Measurements from ENCODE around the gene TIMM29. TPM values are rescaled to one million over a fixed set of nuclear protein-coding genes. Genes with fewer than 3 reads are reported as not detected.
A peak's percentile ranks its signal among the peaks of the same experiment; 100 is the strongest.

TIMM29 gene
- total and polyA plus RNA-seq, 2 of the 13 experiments (the other 11 are each of a cell fraction or from before 2014, with no cell fraction given), result 7.1 to 33.8 TPM

GRCh38 chr19:10928563-10929401 lies at the start of gene TIMM29, which contains the start of gene YIPF2 (continued):
- TF ChIP-seq TFE3 (CRISPR knock-in tag; IDR thresholded peaks at IDR 0.05), result no peak
- no peak for TF ChIP-seq AHR (CRISPR knock-in tag; IDR thresholded peaks at IDR 0.05)
- no peak for TF ChIP-seq KLF11 (CRISPR knock-in tag; IDR thresholded peaks at IDR 0.05)
- no peak for TF ChIP-seq THAP8 (CRISPR knock-in tag; IDR thresholded peaks at IDR 0.05; ENCODE audit: borderline replicate concordance)
- TF ChIP-seq TRAFD1 (CRISPR knock-in tag; IDR thresholded peaks at IDR 0.05; ENCODE audit: borderline replicate concordance), result no peak
- TF ChIP-seq HMG20B (CRISPR knock-in tag; conservative IDR thresholded peaks at IDR 0.05), result no peak; the same call in 1 of the 2 replicates
- peak; percentile 86 for TF ChIP-seq KDM5B (CRISPR knock-in tag; IDR thresholded peaks at IDR 0.05; ENCODE audit: borderline replicate concordance)
- peak; percentile 72; the same call in 1 of the 2 replicates for TF ChIP-seq MAX (IDR thresholded peaks at IDR 0.05)
- peak; percentile 94 for TF ChIP-seq ZFY (CRISPR knock-in tag; IDR thresholded peaks at IDR 0.05)
- TF ChIP-seq BRD4 (CRISPR knock-in tag; IDR thresholded peaks at IDR 0.05), result no peak; the same call in 1 of the 2 replicates
- no peak for TF ChIP-seq ZNF280D (CRISPR knock-in tag; IDR thresholded peaks at IDR 0.05)
- TF ChIP-seq ZNF460 (CRISPR knock-in tag; IDR thresholded peaks at IDR 0.05; ENCODE audit: borderline replicate concordance), result no peak
- TF ChIP-seq ZNF513 (CRISPR knock-in tag; conservative IDR thresholded peaks at IDR 0.05), result no peak
- peak; percentile 94 for TF ChIP-seq ELF1 (CRISPR knock-in tag; IDR thresholded peaks at IDR 0.05)
- no peak for TF ChIP-seq TRIM22 (IDR thresholded peaks at IDR 0.05)
- TF ChIP-seq TOE1 (CRISPR knock-in tag; IDR thresholded peaks at IDR 0.05), result no peak
- no peak; the same call in 1 of the 2 replicates for TF ChIP-seq ZBTB38 (CRISPR knock-in tag; IDR thresholded peaks at IDR 0.05)

Measured in HepG2 (cell line).